ENCODE measurements around the gene ACTMAP.
"Not testable (repeated sequence)": the region's sequence is repeated elsewhere in the genome, so short reads cannot be mapped to it uniquely, and the experiment has no call there.

ACTMAP gene

DNA sequence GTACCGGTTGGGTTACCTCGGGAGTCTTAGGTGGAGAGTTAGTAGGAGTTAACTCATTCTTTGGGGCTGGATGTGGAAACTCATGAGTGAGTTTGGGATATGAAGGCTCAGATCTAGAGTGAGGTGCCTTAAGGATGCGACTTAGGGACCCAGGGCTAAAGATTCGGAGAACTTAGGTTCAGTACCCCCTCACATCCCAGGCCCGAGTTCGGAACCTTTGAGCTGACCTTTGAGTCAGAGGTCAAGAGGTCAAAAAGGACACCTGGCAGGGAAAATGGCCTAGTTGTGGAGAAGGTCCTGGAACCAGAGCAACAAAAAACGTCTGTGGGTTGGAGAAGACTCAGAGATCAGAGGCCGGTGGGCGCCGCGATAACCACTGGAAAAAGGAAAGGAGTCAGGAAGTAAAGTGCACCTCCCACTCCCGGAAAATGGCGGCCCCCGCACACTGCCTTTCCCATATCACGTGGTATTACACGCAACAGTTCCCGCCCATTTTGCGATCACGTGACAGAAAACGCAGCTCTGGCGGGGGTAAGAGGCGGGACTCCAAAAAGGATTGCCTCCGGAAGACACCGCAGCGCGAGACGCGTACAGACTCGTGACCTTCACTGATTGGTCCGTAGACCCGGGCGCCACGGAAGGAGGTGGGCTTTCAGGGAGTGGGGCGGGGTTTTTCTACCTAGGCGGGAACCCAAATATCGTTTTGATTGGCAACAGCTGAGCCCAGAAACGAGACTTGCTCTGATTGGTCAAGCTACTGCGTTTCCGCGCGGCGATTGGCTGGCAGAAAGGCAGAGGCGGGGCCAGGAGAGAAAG, at the start of gene ACTMAP:
ACTMAP (minus strand) TSS at position 420 of the 816 bp plus-strand sequence. CDS start 674 bp downstream, outside the sequence.
- DNase-seq: peak; percentile 99

- no peak for DNase-seq
Measured at GRCh38 chr19:40799558-40800338, 49.5 kb upstream of the ACTMAP start.

DNA sequence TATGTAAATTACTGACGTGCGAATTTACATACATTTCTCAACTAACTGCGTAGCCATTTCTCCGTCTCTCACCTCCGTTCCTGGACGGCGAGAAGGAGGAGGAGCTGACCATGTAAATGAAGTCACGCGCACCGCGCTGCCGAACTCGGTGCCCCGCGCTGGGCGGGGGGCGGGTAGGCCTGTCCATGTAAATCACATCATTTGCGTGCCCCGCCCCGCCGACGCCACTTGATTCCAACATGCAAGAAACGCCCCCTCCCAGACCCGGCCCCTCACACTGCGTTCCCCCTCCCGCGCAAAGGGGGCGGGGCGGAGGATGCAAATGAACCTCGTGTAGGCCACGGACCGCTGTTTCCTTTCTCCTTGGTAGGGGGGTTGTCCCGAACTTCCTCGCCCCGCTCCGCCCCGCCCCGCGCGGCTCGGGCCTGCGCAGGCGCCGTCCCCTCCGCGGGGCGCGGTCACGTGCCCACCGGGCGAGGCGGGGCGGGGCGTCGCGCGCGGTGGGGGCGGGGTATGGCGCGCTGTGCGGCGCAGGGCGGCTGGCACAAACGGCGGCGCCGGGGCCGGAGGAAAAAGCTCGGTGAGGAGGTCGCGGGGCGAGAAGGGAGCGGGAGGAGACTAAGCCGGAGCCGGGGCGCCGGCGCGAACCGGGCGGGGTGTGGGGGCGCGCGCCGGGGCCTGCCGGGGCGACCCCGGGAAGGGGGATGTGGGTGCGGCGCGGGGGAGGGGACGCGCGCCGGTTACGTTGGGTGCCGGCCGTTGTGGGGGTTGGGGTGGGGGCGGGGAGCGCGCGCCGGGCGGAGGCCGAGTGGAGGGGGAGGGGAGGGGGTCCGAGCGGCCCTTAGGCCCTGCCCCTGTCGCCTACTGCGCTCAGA, 48.6 kb upstream of the ACTMAP start, which contains the start of gene EGLN2:
EGLN2 (plus strand) TSS at position 509 of the 875 bp plus-strand sequence. CDS start 1,382 bp downstream, outside the sequence.
- peak; percentile 100 for DNase-seq

GRCh38 chr19:40797963-40798682, 47.8 kb upstream of the ACTMAP start:
- peak; percentile 69 for DNase-seq

GRCh38 chr19:40797166-40797962, 47.1 kb upstream of the ACTMAP start:
- no peak for DNase-seq

DNA sequence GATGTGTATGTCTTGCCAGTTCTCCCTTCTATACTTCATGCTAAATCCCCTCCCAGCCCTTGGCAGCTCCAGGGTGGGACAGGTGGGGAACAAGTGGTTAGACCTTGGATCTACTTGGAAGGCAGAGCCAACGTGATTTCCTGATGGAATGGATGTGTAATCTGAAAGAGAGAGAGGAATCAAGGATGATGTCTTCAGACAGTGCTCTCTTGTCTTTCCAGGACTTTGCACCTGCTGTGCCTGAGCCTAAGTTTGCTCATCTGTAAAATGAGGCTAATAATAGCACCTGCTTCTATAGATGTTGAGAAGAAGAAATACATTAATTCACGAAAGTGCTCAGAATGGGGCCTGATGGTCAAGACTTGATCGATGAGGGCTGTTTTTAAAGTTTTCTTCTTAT, 41.7 kb upstream of the ACTMAP start:
- DNase-seq: no peak

DNA sequence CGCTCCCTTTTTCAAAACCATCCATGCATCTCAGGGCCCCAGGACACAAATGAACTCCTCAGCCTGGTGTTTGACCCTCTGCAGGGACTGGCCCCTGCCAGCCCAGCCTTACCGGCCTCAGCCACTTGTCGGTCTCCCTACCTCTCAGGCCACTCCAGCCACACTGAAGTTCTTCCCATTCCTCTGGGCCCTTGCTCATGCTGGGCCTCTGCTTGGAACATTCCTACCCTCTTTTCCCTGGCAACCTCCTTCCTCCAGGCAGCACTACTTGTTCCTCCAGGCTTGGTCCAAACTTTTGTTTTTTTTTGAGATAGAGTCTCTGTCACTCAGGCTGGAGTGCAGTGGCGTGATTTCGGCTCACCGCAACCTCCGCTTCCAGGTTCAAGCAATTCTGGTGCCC, 41.1 kb upstream of the ACTMAP start:
- DNase-seq: no peak

DNA sequence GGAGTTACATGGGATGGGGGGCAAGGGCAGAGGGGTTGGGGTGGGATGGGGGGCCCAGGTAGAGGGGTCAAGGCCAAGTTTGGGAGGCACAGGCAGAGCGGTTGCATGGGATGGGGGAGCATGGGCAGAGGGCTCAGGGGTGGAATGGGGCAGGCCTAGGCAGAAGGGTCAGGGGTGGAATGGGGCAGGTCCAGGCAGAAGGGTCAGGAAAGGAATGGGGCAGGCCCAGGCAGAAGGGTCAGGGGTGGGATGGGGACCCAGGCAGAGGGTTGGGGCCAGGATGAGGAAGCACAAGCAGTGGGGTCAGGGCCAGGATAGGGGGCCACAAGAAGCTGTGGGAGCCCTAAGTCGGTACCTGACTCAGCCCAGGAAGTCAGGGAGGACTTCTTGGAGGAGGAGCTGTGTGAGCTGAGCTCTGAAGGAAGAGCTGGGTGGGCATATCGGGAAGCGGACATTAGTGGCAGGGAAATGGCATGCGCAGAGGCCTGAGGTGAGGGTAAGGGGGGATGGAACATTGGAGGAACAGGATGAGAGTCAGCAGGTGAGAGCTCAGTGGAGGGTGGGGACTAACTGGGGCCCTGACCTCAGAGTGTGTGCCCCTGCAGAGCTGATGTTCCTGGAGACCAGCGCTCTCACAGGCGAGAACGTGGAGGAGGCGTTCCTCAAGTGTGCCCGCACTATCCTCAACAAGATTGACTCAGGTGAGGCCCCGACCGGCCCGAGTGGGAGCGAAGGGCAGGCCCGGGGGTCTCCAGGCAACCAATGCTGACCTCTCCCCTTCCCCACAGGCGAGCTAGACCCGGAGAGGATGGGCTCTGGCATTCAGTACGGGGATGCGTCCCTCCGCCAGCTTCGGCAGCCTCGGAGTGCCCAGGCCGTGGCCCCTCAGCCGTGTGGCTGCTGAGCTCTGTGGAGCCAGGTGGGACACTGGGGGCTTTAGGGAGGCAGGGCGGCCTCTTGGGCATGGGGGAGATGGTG, 36.1 kb upstream of the ACTMAP start:
- DNase-seq: no peak

DNA sequence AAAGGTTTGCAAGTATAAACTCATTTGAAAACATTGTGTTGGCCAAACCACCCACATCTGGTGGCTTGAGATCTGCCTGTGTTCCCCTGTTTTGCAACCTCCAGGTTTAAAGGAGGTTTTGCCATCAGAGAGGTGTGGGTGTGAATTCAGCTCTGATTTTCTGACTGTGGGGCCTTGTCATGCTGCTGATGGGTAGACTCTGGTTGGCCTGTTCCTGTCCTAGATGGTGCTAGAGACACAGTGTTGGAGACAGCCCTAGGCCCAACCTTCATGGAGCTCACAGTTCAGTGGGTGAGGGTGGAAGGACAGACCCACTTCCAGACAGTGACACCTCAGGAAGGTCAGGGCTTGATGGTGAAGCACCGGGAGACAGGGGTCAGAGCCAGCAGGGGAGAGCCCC, 35.2 kb upstream of the ACTMAP start:
- no peak for DNase-seq

GRCh38 chr19:40784146-40784545, 33.9 kb upstream of the ACTMAP start:
- DNase-seq: not testable (repeated sequence)

- DNase-seq: no peak
Measured at GRCh38 chr19:40783711-40784110, 33.4 kb upstream of the ACTMAP start.

GRCh38 chr19:40781140-40781539, 30.9 kb upstream of the ACTMAP start:
- no peak for DNase-seq

GRCh38 chr19:40780582-40780981, 30.3 kb upstream of the ACTMAP start:
- DNase-seq: no peak

- DNase-seq: no peak
Measured at GRCh38 chr19:40778706-40779284, 28.5 kb upstream of the ACTMAP start.

DNA sequence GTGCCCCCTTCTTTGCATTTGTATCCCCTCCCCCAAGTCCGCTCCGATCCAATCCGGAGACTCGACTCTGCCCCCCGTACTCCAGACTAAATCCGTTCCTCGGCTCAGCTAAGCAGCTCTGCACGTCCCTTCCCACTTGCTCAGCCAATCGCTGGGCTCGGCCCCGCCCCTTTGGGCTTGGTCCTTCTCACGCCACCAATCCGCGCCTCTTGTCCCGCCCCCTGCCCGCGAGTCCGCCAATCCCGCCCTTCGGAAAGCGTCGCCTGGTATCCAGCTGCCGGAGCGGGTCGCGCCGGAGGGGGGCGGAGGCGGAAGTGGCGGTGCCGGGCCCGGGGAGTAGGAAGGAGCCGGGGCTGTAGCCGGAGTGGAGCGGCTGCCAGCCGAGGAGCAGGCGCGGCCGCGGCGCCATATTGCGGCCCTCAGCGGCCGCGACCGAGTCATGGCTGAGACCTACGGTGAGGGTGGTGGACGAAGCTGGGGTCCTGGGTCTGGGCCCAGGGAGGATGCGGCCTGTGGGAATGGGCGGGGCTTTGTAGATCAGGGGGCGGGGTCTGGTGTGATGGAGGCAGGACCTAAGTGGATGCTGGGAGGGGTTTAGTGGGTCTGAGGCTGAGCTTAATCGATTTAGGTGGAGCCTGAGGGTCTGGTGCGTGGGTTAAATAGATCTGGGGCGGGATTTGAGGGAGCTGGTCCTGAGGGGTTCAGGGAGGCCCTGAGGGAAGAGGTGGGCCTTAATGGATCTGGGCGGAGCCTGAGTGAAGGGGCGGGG, 27.8 kb upstream of the ACTMAP start, which contains the start of gene RAB4B:
RAB4B (plus strand) TSS at position 311 of the 769 bp plus-strand sequence; CDS start at position 440, 129 bp downstream.
- DNase-seq: peak; percentile 100

DNA sequence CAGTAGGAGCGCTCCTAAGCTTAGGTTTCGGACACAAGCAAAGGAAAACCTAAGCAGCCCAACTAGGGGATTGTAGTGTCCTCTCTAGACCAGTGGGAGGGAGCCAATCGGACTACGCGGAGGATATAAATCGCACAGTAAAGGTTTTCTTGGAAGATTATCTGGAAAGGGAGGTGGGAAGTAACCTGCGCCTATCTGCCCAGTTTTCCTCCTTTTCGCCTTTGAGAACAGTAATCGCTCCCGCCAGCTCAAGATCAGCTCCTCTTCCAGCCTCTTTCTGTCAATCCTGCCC, 27.3 kb upstream of the ACTMAP start:
- no peak for DNase-seq

DNA sequence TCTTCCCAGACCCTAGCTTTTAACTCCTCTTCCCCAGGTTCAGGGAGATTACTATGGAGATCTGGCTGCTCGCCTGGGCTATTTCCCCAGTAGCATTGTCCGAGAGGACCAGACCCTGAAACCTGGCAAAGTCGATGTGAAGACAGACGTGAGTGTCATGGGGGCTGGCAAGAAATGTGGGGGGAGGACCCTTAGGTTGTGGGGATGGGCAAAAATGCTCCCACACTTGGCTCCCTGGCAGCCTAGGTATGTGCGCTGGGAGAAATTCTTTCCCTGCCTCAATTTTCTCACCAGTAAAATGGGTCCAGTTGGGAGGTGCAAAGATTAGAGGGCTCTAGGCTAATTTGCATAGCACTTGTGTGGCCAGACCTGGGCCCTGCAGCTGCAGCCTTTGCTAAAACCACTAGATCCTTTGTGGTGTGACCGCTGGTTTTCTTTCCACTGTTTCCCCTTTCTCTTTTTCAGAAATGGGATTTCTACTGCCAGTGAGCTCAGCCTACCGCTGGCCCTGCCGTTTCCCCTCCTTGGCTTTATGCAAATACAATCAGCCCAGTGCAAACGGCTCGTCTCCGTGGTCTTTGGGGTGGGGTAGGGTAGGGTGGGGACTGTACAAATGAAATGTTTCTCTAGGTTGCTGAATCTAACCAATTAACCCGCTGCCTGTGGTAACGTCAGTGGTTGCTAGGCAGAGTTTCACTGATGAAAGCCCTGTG, 26.8 kb upstream of the ACTMAP start:
- peak; percentile 88 for DNase-seq

GRCh38 chr19:40776364-40776763, 26.1 kb upstream of the ACTMAP start:
- DNase-seq: no peak
